Stromal cell of bone marrow (primary cell): ENCODE measurements around the gene SRSF11.
"Not testable (repeated sequence)": the region's sequence is repeated elsewhere in the genome, so short reads cannot be mapped to it uniquely, and the experiment has no call there.

Experiments used
- DNase-seq: peaks from one replicate; pipeline ENCODE4 v3.0.0-alpha.2; 2012; ENCODE audit warnings: low read depth

SRSF11 gene

GRCh38 chr1:70221238-70222121 is at the start of gene SRSF11:
Gene SRSF11, plus strand, starts transcription at chr1:70221380. Its CDS starts 257 bp downstream, at chr1:70221637.
- DNase-seq, result peak; percentile 91

- DNase-seq, result no peak
Measured at GRCh38 chr1:70171512-70171911, 49.7 kb upstream of the SRSF11 start.

- DNase-seq, result not testable (repeated sequence)
Measured at GRCh38 chr1:70185181-70185580, 36.0 kb upstream of the SRSF11 start.

- DNase-seq, result no peak
Measured at GRCh38 chr1:70188522-70188921, 32.7 kb upstream of the SRSF11 start.

- no peak for DNase-seq
Measured at GRCh38 chr1:70190180-70190579, 31.0 kb upstream of the SRSF11 start.

- DNase-seq, result not testable (repeated sequence)
Measured at GRCh38 chr1:70192446-70192845, 28.7 kb upstream of the SRSF11 start.

- DNase-seq, result no peak
Measured at GRCh38 chr1:70194601-70195000, 26.6 kb upstream of the SRSF11 start.

GRCh38 chr1:70195342-70195741 is 25.8 kb upstream of the SRSF11 start:
- no peak for DNase-seq

- DNase-seq, result no peak
Measured at GRCh38 chr1:70196333-70196732, 24.8 kb upstream of the SRSF11 start.

- DNase-seq, result no peak
Measured at GRCh38 chr1:70200065-70200464, 21.1 kb upstream of the SRSF11 start.

GRCh38 chr1:70202173-70202758 is 18.9 kb upstream of the SRSF11 start:
- DNase-seq, result no peak

- DNase-seq, result no peak
Measured at GRCh38 chr1:70204139-70204538, 17.0 kb upstream of the SRSF11 start.

GRCh38 chr1:70204600-70204999 is 16.6 kb upstream of the SRSF11 start:
- no peak for DNase-seq

- no peak for DNase-seq
Measured at GRCh38 chr1:70205071-70205433, 16.1 kb upstream of the SRSF11 start.

GRCh38 chr1:70205434-70206118 is 15.6 kb upstream of the SRSF11 start, which contains the start of gene LRRC40:
Gene LRRC40, minus strand, starts transcription at chr1:70205579. Its CDS starts 39 bp downstream, at chr1:70205540.
- DNase-seq, result peak; percentile 95

GRCh38 chr1:70206833-70207232 is 14.3 kb upstream of the SRSF11 start:
- not testable (repeated sequence) for DNase-seq

GRCh38 chr1:70207492-70207891 is 13.7 kb upstream of the SRSF11 start:
- DNase-seq, result no peak

GRCh38 chr1:70208292-70208691 is 12.9 kb upstream of the SRSF11 start:
- DNase-seq, result no peak

- DNase-seq, result no peak
Measured at GRCh38 chr1:70210820-70211219, 10.4 kb upstream of the SRSF11 start.

- no peak for DNase-seq
Measured at GRCh38 chr1:70211541-70211940, 9.6 kb upstream of the SRSF11 start.

- no peak for DNase-seq
Measured at GRCh38 chr1:70220015-70220414, 1.2 kb upstream of the SRSF11 start.

- no peak for DNase-seq
Measured at GRCh38 chr1:70220517-70221237, 503 bp upstream of the SRSF11 start.
